ENCODE data around the gene RAPGEF5. TPM values are rescaled to one million over a fixed set of nuclear protein-coding genes. Genes with fewer than 3 reads are reported as not detected.

Gene RAPGEF5
- total and polyA plus RNA-seq, 4 donors: 7.1 to 54.8 (median 13.0) TPM

- TF ChIP-seq ATF3 (IDR thresholded peaks at IDR 0.05) (no peak), FOXA2 (IDR thresholded peaks at IDR 0.05) (no peak), REST (IDR thresholded peaks at IDR 0.05) (no peak), EGR1 (IDR thresholded peaks at IDR 0.05; ENCODE audit: low read depth in 2 of 2) (no peak), ZBTB33 (IDR thresholded peaks at IDR 0.05) (no peak), RAD21 (IDR thresholded peaks at IDR 0.05) (peak; percentile 42 to 71)
- H3K27ac ChIP-seq (ENCODE audit: low read depth in 1 of 2, low read length in 2 of 2): no peak overlapping the region
- peaks cover 0 to 3% (median 2%) of the 10 kb centered on the region in 4 donors for H3K36me3 ChIP-seq (ENCODE audit: control insufficient read depth in 4 of 4, insufficient read depth in 3 of 4, low read depth in 1 of 4, low read length in 3 of 4)
- H3K9me3 ChIP-seq (ENCODE audit: control insufficient read depth in 4 of 4, low read length in 3 of 4): no peaks in the 10 kb centered on the region
- no peaks in the 10 kb centered on the region for H3K4me1 ChIP-seq (ENCODE audit: control insufficient read depth in 4 of 4, insufficient read depth in 4 of 4, low read length in 3 of 4)
- H3K9ac ChIP-seq (ENCODE audit: low read depth in 1 of 2, low read length in 2 of 2): no peak overlapping the region
- H3K4me3 ChIP-seq (ENCODE audit: low read depth in 1 of 3, low read length in 3 of 3): no peak overlapping the region
- no peaks in the 10 kb centered on the region for H3K27me3 ChIP-seq (ENCODE audit: control insufficient read depth in 4 of 4, insufficient read depth in 4 of 4, low read length in 3 of 4)
- DNase-seq (ENCODE audit: low spot score): no peak
These were observed 60.0 kb downstream of the RAPGEF5 start for GRCh38 chr7:22296916-22297315.

GRCh38 chr7:22296265-22296566 lies 60.7 kb downstream of the RAPGEF5 start:
- no peak overlapping the region for H3K9ac ChIP-seq (ENCODE audit: low read depth in 1 of 2, low read length in 2 of 2)
- WGBS: 78% methylated on average over 1 of the region's 1 CpG
- TF ChIP-seq ATF3 (IDR thresholded peaks at IDR 0.05) (no peak), FOXA1 (IDR thresholded peaks at IDR 0.05) (no peak), JUND (IDR thresholded peaks at IDR 0.05) (no peak), HNF4G (IDR thresholded peaks at IDR 0.05) (no peak)
- H3K4me3 ChIP-seq (ENCODE audit: low read depth in 1 of 3, low read length in 3 of 3): no peak overlapping the region
- no peaks in the 10 kb centered on the region for H3K4me1 ChIP-seq (ENCODE audit: control insufficient read depth in 4 of 4, insufficient read depth in 4 of 4, low read length in 3 of 4)
- H3K27ac ChIP-seq (ENCODE audit: low read depth in 1 of 2, low read length in 2 of 2): no peak overlapping the region
- peaks cover 0 to 3% (median 2%) of the 10 kb centered on the region in 4 donors for H3K36me3 ChIP-seq (ENCODE audit: control insufficient read depth in 4 of 4, insufficient read depth in 3 of 4, low read depth in 1 of 4, low read length in 3 of 4)
- no peaks in the 10 kb centered on the region for H3K9me3 ChIP-seq (ENCODE audit: control insufficient read depth in 4 of 4, low read length in 3 of 4)
- no peak for DNase-seq (ENCODE audit: low spot score)
- no peaks in the 10 kb centered on the region for H3K27me3 ChIP-seq (ENCODE audit: control insufficient read depth in 4 of 4, insufficient read depth in 4 of 4, low read length in 3 of 4)

- H3K4me3 ChIP-seq (ENCODE audit: low read depth in 1 of 3, low read length in 3 of 3): no peak overlapping the region
- TF ChIP-seq CTCF (IDR thresholded peaks at IDR 0.05; ENCODE audit: low read depth, low read length, missing input control) (no peak), RAD21 (IDR thresholded peaks at IDR 0.05) (peak; percentile 6 to 24)
- no peak for DNase-seq (ENCODE audit: low spot score)
- H3K27me3 ChIP-seq (ENCODE audit: control insufficient read depth in 4 of 4, insufficient read depth in 4 of 4, low read length in 3 of 4): no peaks in the 10 kb centered on the region
- no peak overlapping the region for H3K9ac ChIP-seq (ENCODE audit: low read depth in 1 of 2, low read length in 2 of 2)
- H3K27ac ChIP-seq (ENCODE audit: low read depth in 1 of 2, low read length in 2 of 2): no peak overlapping the region
- no peaks in the 10 kb centered on the region for H3K9me3 ChIP-seq (ENCODE audit: control insufficient read depth in 4 of 4, low read length in 3 of 4)
- peaks cover 0 to 7% (median 2%) of the 10 kb centered on the region in 4 donors for H3K36me3 ChIP-seq (ENCODE audit: control insufficient read depth in 4 of 4, insufficient read depth in 3 of 4, low read depth in 1 of 4, low read length in 3 of 4)
- H3K4me1 ChIP-seq (ENCODE audit: control insufficient read depth in 4 of 4, insufficient read depth in 4 of 4, low read length in 3 of 4): no peaks in the 10 kb centered on the region
- 82% methylated on average over 4 of the region's 4 CpGs for WGBS
These were observed 61.3 kb downstream of the RAPGEF5 start for GRCh38 chr7:22295402-22296264.
